Prostate gland (tissue), 2 donors: Measurements from ENCODE around the gene TMPRSS5. TPM values are rescaled to one million over a fixed set of nuclear protein-coding genes. Genes with fewer than 3 reads are reported as not detected.

Experiments
- DNase-seq: peaks from one replicate; pipeline ENCODE4 v3.0.0-alpha.2; 2019; ENCODE audit warnings: low spot score
- H3K27ac ChIP-seq, 2 donors: fragments of 200-600 bp; sonication (generic); 2 replicates each; pipeline ENCODE4 v1.5.1; 2017 to 2019
- H3K27me3 ChIP-seq: fragments of 200-600 bp; sonication (generic); replicated peaks from 2 replicates; pipeline ENCODE4 v1.5.1; 2019; ENCODE audit not compliant: insufficient read depth
- H3K36me3 ChIP-seq, 2 donors: fragments of 200-600 bp; sonication (generic); 1 replicate in 1 of 2; 2 replicates in 1 of 2; pipeline versions ENCODE4 v1.5.1 to v1.8.1; 2017 to 2019
- H3K4me1 ChIP-seq: fragments of 200-600 bp; sonication (generic); replicated peaks from 2 replicates; pipeline ENCODE4 v1.5.1; 2019
- H3K4me3 ChIP-seq, 2 donors: fragments of 200-600 bp; sonication (generic); 2 replicates each; pipeline ENCODE4 v1.5.1; 2017 to 2019
- H3K9me3 ChIP-seq: fragments of 200-600 bp; sonication (generic); 2 replicates; pipeline ENCODE4 v1.5.1; 2017
- CTCF ChIP-seq, 4 experiments: fragments of 200-600 bp in 2 of 4; fragments of 450-650 bp in 2 of 4; sonication (generic) in 2 of 4; IDR thresholded peaks; 1 replicate in 3 of 4; 2 replicates in 1 of 4; pipeline ENCODE4 v1.5.1; 2016 to 2019; ENCODE audit warnings: antibody characterized with exemption in 4 of 4, mild to moderate bottlenecking in 2 of 4, moderate library complexity in 2 of 4
- POLR2A ChIP-seq: fragments of 450-650 bp; IDR thresholded peaks from one replicate; pipeline ENCODE4 v1.6.1; 2016; ENCODE audit warnings: antibody characterized with exemption, mild to moderate bottlenecking
- POLR2AphosphoS5 ChIP-seq: sonication (generic); formaldehyde crosslinking; IDR thresholded peaks from one replicate; pipeline ENCODE4 v1.6.1; 2017; ENCODE audit warnings: antibody characterized with exemption
- WGBS: methylation state at CpG from one replicate; pipeline ENCODE4 v1.1.5; 2018; 5-methylcytosine and 5-hydroxymethylcytosine counted together
- intact Hi-C: fragments of 100-400 bp; cut with DNase I; formaldehyde crosslinking; loops from one replicate; pipeline ENCODE4 v1.14.2; 2022
- total RNA-seq, 2 donors: library from RNA; depleted of rRNA; stranded (reverse); fragments of >200 nt; gene quantifications; one replicate each; pipeline ENCODE4 v1.1.0, GENCODE V29; 2016

TMPRSS5 gene
- total RNA-seq, 2 donors from 2014 or later: 1.5 to 2.1 TPM

- DNase-seq: no peak
- Histone ChIP-seq H3K4me1 (no peaks in the 10 kb centered on the region), H3K4me3 (no peak overlapping the region), H3K27me3 (no peaks in the 10 kb centered on the region), H3K27ac (no peak overlapping the region), H3K36me3 (no peaks in the 10 kb centered on the region), H3K9me3 (no peaks in the 10 kb centered on the region)
- no peak for TF ChIP-seq POLR2A
- no peak for TF ChIP-seq POLR2AphosphoS5
- TF ChIP-seq CTCF (IDR thresholded peaks at IDR 0.05): no peak
- WGBS: 84% methylated on average over 6 of the region's 6 CpGs
- intact Hi-C loops: no loop called here
Measured at GRCh38 chr11:113683481-113684046, 22.5 kb downstream of the TMPRSS5 start.

- Histone ChIP-seq H3K9me3 (no peaks in the 10 kb centered on the region), H3K27ac (no peak overlapping the region), H3K36me3 (no peaks in the 10 kb centered on the region), H3K4me3 (no peak overlapping the region), H3K27me3 (no peaks in the 10 kb centered on the region), H3K4me1 (no peaks in the 10 kb centered on the region)
- DNase-seq: peak; percentile 30
- intact Hi-C loops: no loop called here
- 44% methylated on average over 10 of the region's 10 CpGs for WGBS
- TF ChIP-seq POLR2A (no peak), CTCF (IDR thresholded peaks at IDR 0.05) (no peak), POLR2AphosphoS5 (peak; percentile 42)
Measured at GRCh38 chr11:113681711-113682413, 24.2 kb downstream of the TMPRSS5 start.

DNA sequence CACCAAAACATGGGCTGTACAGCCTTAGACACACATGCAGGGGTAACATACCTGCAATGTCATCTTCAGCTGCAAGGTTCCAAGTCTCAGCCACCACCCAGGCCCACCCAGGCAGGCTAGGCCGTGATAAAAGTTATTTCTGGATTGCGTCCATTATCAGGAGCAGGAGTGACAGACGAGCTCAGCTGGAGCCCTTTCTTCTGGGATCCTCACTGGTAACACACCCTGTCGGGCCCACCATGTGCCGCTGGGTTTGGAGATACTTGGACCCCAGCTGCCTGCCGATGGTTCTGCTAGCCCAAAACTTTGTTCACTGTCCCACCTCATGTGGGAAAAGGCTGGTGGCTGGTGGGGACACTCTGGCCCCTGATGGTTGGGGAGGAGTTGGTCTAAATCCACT, 24.8 kb downstream of the TMPRSS5 start:
- Histone ChIP-seq H3K4me3 (no peak overlapping the region), H3K27me3 (no peaks in the 10 kb centered on the region), H3K27ac (no peak overlapping the region), H3K9me3 (no peaks in the 10 kb centered on the region), H3K4me1 (no peaks in the 10 kb centered on the region), H3K36me3 (no peaks in the 10 kb centered on the region)
- 75% methylated on average over 6 of the region's 6 CpGs for WGBS
- no peak for TF ChIP-seq POLR2A
- TF ChIP-seq POLR2AphosphoS5: no peak
- no peak for TF ChIP-seq CTCF (IDR thresholded peaks at IDR 0.05)
- intact Hi-C loops: no loop called here
- no peak for DNase-seq

DNA sequence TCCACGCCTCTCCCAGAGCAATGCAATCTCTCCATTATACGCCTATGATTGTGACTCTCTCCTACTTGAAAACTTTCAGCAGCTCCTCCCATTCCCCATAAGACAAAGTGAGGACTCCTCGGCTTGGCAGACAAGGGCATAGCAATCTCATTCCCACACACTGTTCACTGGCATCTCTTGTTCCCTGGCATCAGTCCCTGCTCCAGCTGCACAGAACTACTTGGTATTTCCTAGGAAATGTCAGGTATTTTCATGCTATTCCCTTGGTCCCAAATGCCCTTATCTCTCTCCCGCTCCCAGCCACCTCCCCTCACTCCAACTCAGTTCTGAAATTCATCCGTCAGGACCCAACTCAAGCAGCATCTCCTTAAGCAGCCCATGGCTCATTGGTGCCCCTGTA, 28.4 kb downstream of the TMPRSS5 start:
- H3K27me3 ChIP-seq: no peaks in the 10 kb centered on the region
- no peak overlapping the region for H3K4me3 ChIP-seq
- H3K36me3 ChIP-seq: no peaks in the 10 kb centered on the region
- WGBS: 87% methylated on average over 5 of the region's 5 CpGs
- H3K9me3 ChIP-seq: no peaks in the 10 kb centered on the region
- no peak for DNase-seq
- intact Hi-C loops: no loop called here
- no peak overlapping the region for H3K27ac ChIP-seq
- no peaks in the 10 kb centered on the region for H3K4me1 ChIP-seq
- TF ChIP-seq CTCF (IDR thresholded peaks at IDR 0.05) (no peak), POLR2A (no peak), POLR2AphosphoS5 (no peak)

DNA sequence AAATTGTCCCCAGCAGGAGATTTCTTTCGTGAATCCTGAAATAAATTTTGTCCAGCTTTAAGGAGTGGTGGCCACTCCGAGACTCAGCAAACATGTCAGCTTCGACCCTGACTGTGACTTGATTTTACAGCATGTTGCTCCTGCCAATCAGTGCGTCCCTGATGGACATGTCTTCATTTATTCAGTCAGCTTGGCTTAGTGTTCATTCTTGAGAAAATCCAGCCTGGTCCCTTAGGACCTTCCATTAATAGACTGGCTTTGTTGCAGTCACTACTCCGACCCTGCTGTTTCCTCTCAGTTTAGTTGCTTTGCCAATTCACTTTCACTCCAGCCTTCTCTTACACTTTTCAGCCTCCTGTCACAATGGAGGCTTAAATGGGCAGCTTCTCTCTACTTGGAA, 30.5 kb downstream of the TMPRSS5 start:
- intact Hi-C loops: no loop called here

More for the DNA sequence above, 30.5 kb downstream of the TMPRSS5 start:
- H3K4me1 ChIP-seq: no peaks in the 10 kb centered on the region
- no peaks in the 10 kb centered on the region for H3K36me3 ChIP-seq
- WGBS: 71% methylated on average over 5 of the region's 5 CpGs
- TF ChIP-seq CTCF (IDR thresholded peaks at IDR 0.05) (no peak), POLR2AphosphoS5 (no peak), POLR2A (no peak)
- no peaks in the 10 kb centered on the region for H3K9me3 ChIP-seq
- no peak for DNase-seq
- no peak overlapping the region for H3K27ac ChIP-seq
- no peak overlapping the region for H3K4me3 ChIP-seq
- no peaks in the 10 kb centered on the region for H3K27me3 ChIP-seq
